Loucy (cell line): ENCODE measurements around the gene TBC1D2.

ENCODE experiments used
- EZH2phosphoT487 ChIP-seq: fragments of 200-600 bp; IDR thresholded peaks from 2 replicates; pipeline ENCODE4 v1.6.1; 2018; ENCODE audit warnings: antibody characterized with exemption, mild to moderate bottlenecking, moderate library complexity, borderline replicate concordance
- TF ChIP-seq, protein P1 (sequence below): fragments of 200-600 bp; sonication (generic); conservative IDR thresholded peaks from 2 replicates; pipeline ENCODE4 v1.5.1; 2014; ENCODE audit warnings: mild to moderate bottlenecking, antibody characterized with exemption, low read length

DNA sequence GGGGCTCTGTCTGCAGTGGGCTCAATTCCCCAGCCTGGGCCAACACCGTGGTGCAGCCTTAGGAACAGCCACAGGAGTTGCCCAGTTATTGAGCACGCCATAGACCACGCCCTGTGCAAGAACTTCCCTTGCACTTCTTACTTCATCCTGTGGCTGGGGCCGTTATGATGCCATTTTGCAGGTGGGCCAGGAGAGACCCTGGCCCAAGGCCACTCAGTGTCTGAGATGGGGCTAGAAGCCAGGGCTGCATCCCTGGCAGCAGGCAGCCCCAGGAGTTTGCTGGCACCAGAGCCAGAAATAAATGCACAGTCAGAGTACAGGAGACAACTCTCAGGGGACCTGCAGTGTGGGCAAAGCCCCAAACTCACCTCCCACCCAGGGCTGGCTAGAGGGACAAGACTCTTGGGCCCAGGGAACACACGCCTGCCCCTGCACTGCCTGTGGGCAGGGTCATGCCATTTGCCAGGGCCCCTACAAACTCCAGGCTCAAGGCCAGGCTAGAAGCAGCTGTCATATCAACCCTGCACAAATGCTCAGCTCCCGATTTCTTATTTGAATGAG, 69.8 kb downstream of the TBC1D2 start:
- TF ChIP-seq, protein P1, sequence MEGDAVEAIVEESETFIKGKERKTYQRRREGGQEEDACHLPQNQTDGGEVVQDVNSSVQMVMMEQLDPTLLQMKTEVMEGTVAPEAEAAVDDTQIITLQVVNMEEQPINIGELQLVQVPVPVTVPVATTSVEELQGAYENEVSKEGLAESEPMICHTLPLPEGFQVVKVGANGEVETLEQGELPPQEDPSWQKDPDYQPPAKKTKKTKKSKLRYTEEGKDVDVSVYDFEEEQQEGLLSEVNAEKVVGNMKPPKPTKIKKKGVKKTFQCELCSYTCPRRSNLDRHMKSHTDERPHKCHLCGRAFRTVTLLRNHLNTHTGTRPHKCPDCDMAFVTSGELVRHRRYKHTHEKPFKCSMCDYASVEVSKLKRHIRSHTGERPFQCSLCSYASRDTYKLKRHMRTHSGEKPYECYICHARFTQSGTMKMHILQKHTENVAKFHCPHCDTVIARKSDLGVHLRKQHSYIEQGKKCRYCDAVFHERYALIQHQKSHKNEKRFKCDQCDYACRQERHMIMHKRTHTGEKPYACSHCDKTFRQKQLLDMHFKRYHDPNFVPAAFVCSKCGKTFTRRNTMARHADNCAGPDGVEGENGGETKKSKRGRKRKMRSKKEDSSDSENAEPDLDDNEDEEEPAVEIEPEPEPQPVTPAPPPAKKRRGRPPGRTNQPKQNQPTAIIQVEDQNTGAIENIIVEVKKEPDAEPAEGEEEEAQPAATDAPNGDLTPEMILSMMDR, result no peak
- no peak for TF ChIP-seq EZH2phosphoT487
